Measurements from ENCODE around the gene PDK1.

- TF ChIP-seq CTCF (IDR thresholded peaks at IDR 0.05 in 8 of 11, conservative IDR thresholded peaks at IDR 0.05 in 3 of 11) (no peak), POLR2AphosphoS5 (IDR thresholded peaks at IDR 0.05) (no peak), POLR2A (IDR thresholded peaks at IDR 0.05) (no peak)
Observed at GRCh38 chr2:172655838-172656573, 100.1 kb downstream of the PDK1 start.

Measured in spleen (tissue), 7 donors.